GM12878 (cell line): Measurements from ENCODE around the gene INHBE. TPM values are rescaled to one million over a fixed set of nuclear protein-coding genes. Genes with fewer than 3 reads are reported as not detected.

Experiments
- ASH2L ChIP-seq: fragments of 300-600, 200-600 bp; sonication (generic); IDR thresholded peaks from 2 replicates; pipeline ENCODE4 v1.6.1; 2017; ENCODE audit warnings: low read depth, mild to moderate bottlenecking, borderline replicate concordance
- BCLAF1 ChIP-seq: fragments of 450-650 bp; IDR thresholded peaks from 2 replicates; pipeline ENCODE4 v1.6.1; 2017; ENCODE audit warnings: antibody characterized with exemption, mild to moderate bottlenecking, moderate library complexity
- BMI1 ChIP-seq: fragments of 450-650 bp; IDR thresholded peaks from 2 replicates; pipeline ENCODE4 v1.6.1; 2016; ENCODE audit warnings: mild to moderate bottlenecking, moderate library complexity, borderline replicate concordance
- CBFB ChIP-seq: IDR thresholded peaks from 2 replicates; pipeline ENCODE4 v1.6.1; 2016; ENCODE audit warnings: antibody characterized with exemption, low read depth
- CREB1 ChIP-seq: IDR thresholded peaks from 2 replicates; pipeline ENCODE4 v1.6.1; 2012; ENCODE audit warnings: low read depth, mild to moderate bottlenecking, inconsistent platforms
- CTCF ChIP-seq, 3 experiments: IDR thresholded peaks in 2 of 3; conservative IDR thresholded peaks in 1 of 3; 2 replicates each; pipeline ENCODE4 v1.5.1; 2011; ENCODE audit warnings: low read depth in 3 of 3, low read length in 3 of 3, mild to moderate bottlenecking in 3 of 3, control low read depth in 2 of 3, moderate library complexity in 2 of 3, inconsistent platforms in 1 of 3, mixed read lengths in 1 of 3; ENCODE audit not compliant: control insufficient read depth in 2 of 3, insufficient read depth in 1 of 3; ENCODE audit errors: extremely low read depth in 1 of 3
- EGR1 ChIP-seq, 2 experiments: IDR thresholded peaks; 1 replicate in 1 of 2; 2 replicates in 1 of 2; pipeline ENCODE4 v1.6.1; 2011 to 2012; ENCODE audit warnings: low read depth in 2 of 2, low read length in 2 of 2, borderline replicate concordance in 1 of 2, mild to moderate bottlenecking in 1 of 2, moderate library complexity in 1 of 2
- EP300 ChIP-seq, 2 experiments: fragments of 150-350 bp in 1 of 2; IDR thresholded peaks; 2 replicates each; pipeline ENCODE4 v1.6.1; 2011 to 2012; ENCODE audit warnings: low read depth in 2 of 2, low read length in 2 of 2, borderline replicate concordance in 1 of 2, improper control_type of control experiment in 1 of 2, inconsistent platforms in 1 of 2; ENCODE audit not compliant: control insufficient read depth in 1 of 2
- ESRRA ChIP-seq: IDR thresholded peaks from 2 replicates; pipeline ENCODE4 v1.6.1; 2012; ENCODE audit warnings: mild to moderate bottlenecking, low read length, improper control_type of control experiment
- ETV6 ChIP-seq, 2 experiments: fragments of 450-650 bp in 1 of 2; IDR thresholded peaks in 1 of 2; conservative IDR thresholded peaks in 1 of 2; 2 replicates each; pipeline ENCODE4 v1.6.1; 2014; ENCODE audit warnings: antibody characterized with exemption in 1 of 2, borderline replicate concordance in 1 of 2, low read depth in 1 of 2, mild to moderate bottlenecking in 1 of 2, moderate library complexity in 1 of 2
- HDAC2 ChIP-seq: fragments of 200-600 bp; sonication (generic); IDR thresholded peaks from 2 replicates; pipeline ENCODE4 v1.6.1; 2017
- NBN ChIP-seq: fragments of 450-650 bp; IDR thresholded peaks from 2 replicates; pipeline ENCODE4 v1.6.1; 2016
- NKRF ChIP-seq: fragments of 450-650 bp; conservative IDR thresholded peaks from 2 replicates; pipeline ENCODE4 v1.6.1; 2017; ENCODE audit warnings: mild to moderate bottlenecking, moderate library complexity
- RFX5 ChIP-seq: IDR thresholded peaks from 2 replicates; pipeline ENCODE4 v1.6.1; 2011; ENCODE audit warnings: low read depth, low read length, improper control_type of control experiment
- RUNX3 ChIP-seq: IDR thresholded peaks from 2 replicates; pipeline ENCODE4 v1.6.1; 2012; ENCODE audit warnings: low read length, inconsistent platforms
- SMARCA5 ChIP-seq: fragments of 450-650 bp; IDR thresholded peaks from 2 replicates; pipeline ENCODE4 v1.6.1; 2017; ENCODE audit warnings: mild to moderate bottlenecking
- ZNF217 ChIP-seq: fragments of 450-650 bp; IDR thresholded peaks from 2 replicates; pipeline ENCODE4 v1.6.1; 2017; ENCODE audit warnings: antibody characterized with exemption, mild to moderate bottlenecking
- ZNF384 ChIP-seq: IDR thresholded peaks from 2 replicates; pipeline ENCODE4 v1.6.1; 2012; ENCODE audit warnings: low read depth, mild to moderate bottlenecking, low read length, improper control_type of control experiment, borderline replicate concordance
- polyA plus RNA-seq, 11 experiments: library from polyadenylated mRNA; depleted of rRNA in 4 of 11; unstranded in 6 of 11; stranded (reverse) in 5 of 11; fragments of >200 nt; fragmentation: Nextera tagmentation in 4 of 11; fragmentation: Illumina TruSeq in 1 of 11; extraction: Ambion mirVana in 4 of 11; extraction: Trizol in 1 of 11; gene quantifications; 1 replicate in 1 of 11; 2 replicates in 10 of 11; pipeline versions ENCODE4 v1.2.1 to v1.2.3, GENCODE V29; 2011 to 2016; ENCODE audit warnings: inconsistent platforms in 2 of 11, missing spikeins in 2 of 11, low read depth in 1 of 11
- total RNA-seq, 4 experiments: library from RNA; depleted of rRNA in 3 of 4; stranded (reverse); fragments of >200 nt in 3 of 4; fragmentation: Illumina TruSeq in 1 of 4; extraction: Trizol in 1 of 4; gene quantifications; 2 replicates each; pipeline versions ENCODE4 v1.2.1 to v1.2.3, GENCODE V29; 2013 to 2021
- TF ChIP-seq, protein P1 (sequence below): IDR thresholded peaks from 2 replicates; pipeline ENCODE4 v1.6.1; 2012; ENCODE audit warnings: low read depth, low read length, improper control_type of control experiment
- TF ChIP-seq, protein P2 (sequence below): IDR thresholded peaks from 2 replicates; pipeline ENCODE4 v1.6.1; 2012; ENCODE audit warnings: low read length, inconsistent platforms

Gene INHBE
- total and polyA plus RNA-seq, 10 of the 15 experiments (the other 5 are each of a cell fraction or from before 2014, with no cell fraction given) = 0.09 to 2.5 (median 0.37) TPM

GRCh38 chr12:57479376-57480115 is 24.4 kb downstream of the INHBE start, which contains the start of gene ARHGAP9 (continued):
- no peak for TF ChIP-seq NKRF
- TF ChIP-seq ZNF217 = no peak
- peak; percentile 52; the same call in 1 of the 2 replicates for TF ChIP-seq CBFB
- no peak for TF ChIP-seq BMI1
- TF ChIP-seq BCLAF1 = no peak
- TF ChIP-seq ZNF384 = no peak
- TF ChIP-seq EP300 (IDR thresholded peaks at IDR 0.05; ENCODE audit: borderline replicate concordance in 1 of 2, control insufficient read depth in 1 of 2, low read depth in 2 of 2, low read length in 2 of 2) = no peak
- no peak for TF ChIP-seq RFX5
- TF ChIP-seq, protein P1, sequence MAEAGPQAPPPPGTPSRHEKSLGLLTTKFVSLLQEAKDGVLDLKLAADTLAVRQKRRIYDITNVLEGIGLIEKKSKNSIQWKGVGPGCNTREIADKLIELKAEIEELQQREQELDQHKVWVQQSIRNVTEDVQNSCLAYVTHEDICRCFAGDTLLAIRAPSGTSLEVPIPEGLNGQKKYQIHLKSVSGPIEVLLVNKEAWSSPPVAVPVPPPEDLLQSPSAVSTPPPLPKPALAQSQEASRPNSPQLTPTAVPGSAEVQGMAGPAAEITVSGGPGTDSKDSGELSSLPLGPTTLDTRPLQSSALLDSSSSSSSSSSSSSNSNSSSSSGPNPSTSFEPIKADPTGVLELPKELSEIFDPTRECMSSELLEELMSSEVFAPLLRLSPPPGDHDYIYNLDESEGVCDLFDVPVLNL = no peak
- no peak; the same call in 1 of the 2 replicates for TF ChIP-seq SMARCA5
- TF ChIP-seq NBN = 0 out of 2 replicates have a peak, but pooled peaks have one; percentile 18
- TF ChIP-seq ASH2L = no peak
- peak; percentile 90 for TF ChIP-seq RUNX3
- TF ChIP-seq EGR1 (IDR thresholded peaks at IDR 0.05; ENCODE audit: borderline replicate concordance in 1 of 2, low read depth in 2 of 2, low read length in 2 of 2) = no peak
- TF ChIP-seq HDAC2 = no peak
- TF ChIP-seq CREB1 = no peak; the same call in 1 of the 2 replicates
- TF ChIP-seq, protein P2, sequence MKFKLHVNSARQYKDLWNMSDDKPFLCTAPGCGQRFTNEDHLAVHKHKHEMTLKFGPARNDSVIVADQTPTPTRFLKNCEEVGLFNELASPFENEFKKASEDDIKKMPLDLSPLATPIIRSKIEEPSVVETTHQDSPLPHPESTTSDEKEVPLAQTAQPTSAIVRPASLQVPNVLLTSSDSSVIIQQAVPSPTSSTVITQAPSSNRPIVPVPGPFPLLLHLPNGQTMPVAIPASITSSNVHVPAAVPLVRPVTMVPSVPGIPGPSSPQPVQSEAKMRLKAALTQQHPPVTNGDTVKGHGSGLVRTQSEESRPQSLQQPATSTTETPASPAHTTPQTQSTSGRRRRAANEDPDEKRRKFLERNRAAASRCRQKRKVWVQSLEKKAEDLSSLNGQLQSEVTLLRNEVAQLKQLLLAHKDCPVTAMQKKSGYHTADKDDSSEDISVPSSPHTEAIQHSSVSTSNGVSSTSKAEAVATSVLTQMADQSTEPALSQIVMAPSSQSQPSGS = no peak
- TF ChIP-seq CTCF (IDR thresholded peaks at IDR 0.05 in 2 of 3, conservative IDR thresholded peaks at IDR 0.05 in 1 of 3; ENCODE audit: control insufficient read depth in 2 of 3, extremely low read depth in 1 of 3, insufficient read depth in 1 of 3, low read depth in 3 of 3, low read length in 3 of 3) = no peak
- TF ChIP-seq ETV6 (conservative IDR thresholded peaks at IDR 0.05 in 1 of 2, IDR thresholded peaks at IDR 0.05 in 1 of 2; ENCODE audit: borderline replicate concordance in 1 of 2, low read depth in 1 of 2) = peak in 1 of 2 experiments; percentile 63; a peak in 1 of 4 replicates
- TF ChIP-seq ESRRA = no peak
